Measurements from ENCODE around the gene A4GNT.
A peak's percentile ranks its signal among the peaks of the same experiment; 100 is the strongest.
"Not testable (repeated sequence)": the region's sequence is repeated elsewhere in the genome, so short reads cannot be mapped to it uniquely, and the experiment has no call there.

Gene A4GNT

DNA sequence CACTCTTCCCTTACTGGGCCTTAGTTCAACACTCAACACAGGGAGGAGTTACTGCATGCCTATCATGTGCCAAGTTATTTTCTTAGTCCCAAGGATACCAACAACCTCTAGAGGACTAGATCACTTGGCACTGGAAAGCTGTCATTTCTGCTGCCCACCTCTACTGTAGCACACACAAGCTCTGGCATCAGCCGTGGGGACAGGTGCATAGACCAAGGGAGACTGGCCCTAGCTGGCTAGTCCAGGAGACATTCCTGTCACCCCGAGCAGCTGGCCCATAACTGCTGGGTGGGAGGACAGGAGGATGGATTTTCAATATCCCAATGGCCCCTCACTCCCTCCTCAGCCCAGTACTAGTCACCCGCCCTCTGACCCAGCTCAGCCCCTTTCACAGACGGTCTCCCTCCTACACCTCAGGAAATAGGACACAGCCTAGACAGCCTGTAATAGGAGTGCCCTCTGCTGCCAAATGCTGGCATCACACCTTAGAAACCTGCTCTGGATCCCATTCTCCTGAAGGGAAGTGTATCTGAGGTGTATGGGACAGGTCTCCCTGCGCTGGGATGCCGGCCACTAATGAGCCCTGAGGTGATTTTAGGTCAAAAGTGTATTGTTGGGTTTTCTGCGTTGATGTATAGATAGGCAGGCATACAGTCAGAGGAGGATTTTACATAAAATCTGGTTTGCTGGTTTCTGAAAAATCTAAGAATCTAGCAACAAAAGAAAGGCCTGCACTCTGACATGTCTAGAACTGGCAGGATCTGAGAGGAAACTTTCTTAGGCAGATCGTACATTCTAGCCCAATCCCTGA lies 13.4 kb downstream of the A4GNT start:
- peak in 1 of 2 experiments; percentile 32 for DNase-seq (ENCODE audit: low read depth in 2 of 2)

DNA sequence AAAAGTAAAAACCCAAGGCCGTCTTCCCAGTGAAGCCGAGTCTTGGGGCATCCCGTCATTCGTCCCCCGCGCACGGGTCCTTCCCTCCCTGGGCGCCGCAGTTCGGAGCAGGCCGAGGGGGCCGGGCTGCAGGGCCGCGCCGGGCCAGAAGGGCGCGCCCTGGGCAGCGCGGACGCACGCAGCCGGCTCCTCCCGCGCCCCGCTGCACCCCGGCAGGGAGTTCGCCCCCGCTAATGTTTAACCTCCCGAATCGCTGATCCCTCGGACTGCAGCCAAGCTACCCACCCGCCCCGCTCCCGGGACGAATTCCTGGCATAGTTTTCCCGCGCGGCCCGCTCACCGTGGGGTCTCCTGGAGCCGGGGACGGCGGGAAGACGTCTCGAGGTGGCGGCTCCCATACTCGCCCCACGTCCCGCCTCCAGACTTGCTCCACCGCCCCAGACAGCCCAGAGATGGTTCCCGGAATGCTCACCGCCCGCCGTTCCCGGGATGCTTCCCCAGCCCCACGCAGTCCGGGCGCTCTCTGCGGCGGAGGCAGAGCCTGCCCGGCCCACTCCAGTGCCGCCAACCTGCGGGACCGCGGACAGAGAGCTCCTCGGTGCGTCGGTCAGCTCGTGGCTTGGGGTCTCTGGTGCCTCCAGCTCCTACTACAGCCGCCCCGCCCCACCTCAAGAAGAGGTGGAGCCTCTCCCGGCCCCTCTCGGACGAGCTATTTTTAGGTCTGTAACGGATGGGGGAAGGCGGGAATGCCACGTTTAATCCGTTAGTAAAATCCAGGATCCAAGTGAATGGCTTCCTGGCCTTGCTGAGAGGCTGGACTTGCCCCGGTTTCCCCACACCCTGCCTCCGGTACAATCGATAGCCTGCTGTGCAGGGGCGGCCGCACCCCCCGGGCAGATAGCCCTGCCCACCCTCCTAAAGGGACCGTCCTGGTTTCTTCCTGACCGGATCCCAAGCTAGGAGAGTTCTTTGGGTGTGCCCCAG lies 16.9 kb downstream of the A4GNT start, which contains the start of gene DZIP1L:
Gene DZIP1L (minus strand): TSS at position 621 of the 984 bp plus-strand sequence. CDS start 11,637 bp downstream, outside the sequence.
- DNase-seq (ENCODE audit: low read depth in 2 of 2) = peak; percentile 54 to 56

DNA sequence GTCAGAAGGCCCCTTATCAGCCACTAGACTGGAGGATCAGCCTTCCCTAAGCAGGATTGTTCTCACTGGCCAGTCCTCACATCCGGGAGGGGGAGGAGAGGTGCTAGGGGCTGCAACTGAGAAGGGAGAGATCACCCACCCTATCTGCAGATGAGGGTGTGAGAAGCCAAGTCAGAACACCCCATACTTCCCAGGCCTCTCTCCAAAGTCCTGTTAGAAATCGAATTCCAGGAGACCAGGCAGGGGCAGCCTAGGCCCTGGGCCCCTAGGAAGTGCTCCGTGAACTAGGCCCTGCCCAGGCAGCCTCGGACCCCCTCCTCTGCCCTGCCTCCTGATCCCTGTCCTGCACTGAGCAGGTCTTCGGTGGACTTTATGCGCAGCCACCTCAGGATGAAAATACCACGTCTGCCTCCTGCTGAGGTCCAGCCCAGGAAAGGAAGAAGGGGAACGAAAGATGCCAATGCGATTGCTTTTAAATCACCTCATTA lies 17.7 kb downstream of the A4GNT start:
- no peak for DNase-seq (ENCODE audit: low read depth in 2 of 2)

DNA sequence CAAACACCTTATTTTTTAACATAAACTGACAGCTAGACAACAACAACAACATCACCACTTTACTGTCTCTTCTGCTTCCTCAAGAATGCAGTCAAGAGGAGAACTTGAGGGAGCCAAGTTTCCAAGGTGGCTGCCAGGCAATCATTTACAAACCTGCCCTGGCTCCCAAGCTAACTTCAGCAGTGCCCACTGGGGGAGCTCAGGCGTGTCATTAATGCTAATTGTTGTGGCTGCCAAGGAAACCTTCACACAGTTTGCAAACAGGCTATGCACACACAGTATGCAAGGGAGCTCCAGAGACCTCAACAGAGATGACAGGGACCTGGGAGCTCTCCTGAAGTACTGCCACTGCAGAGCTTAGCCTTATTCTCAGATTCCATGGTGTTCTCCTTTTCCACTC lies 18.9 kb downstream of the A4GNT start:
- no peak for DNase-seq (ENCODE audit: low read depth in 2 of 2)

DNA sequence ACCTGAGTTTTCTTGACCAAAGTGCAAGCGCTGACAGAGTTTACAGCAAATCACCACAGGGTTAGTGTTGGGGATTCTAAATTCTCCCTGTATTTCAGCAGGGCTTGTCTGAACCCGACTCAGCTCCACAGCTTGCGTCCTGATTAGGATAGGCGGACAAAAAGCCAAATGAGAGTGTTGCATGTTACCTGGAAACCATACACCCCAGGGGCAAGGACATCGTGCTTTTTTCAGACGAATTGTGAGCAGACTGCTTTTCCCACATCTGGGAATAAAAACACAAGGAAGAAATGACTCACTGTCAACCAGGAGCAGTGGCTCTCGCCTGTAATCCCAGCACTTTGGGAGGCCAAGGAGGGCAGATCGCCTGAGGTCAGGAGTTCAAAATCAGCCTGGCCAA lies 19.8 kb downstream of the A4GNT start:
- DNase-seq (ENCODE audit: low read depth in 2 of 2) = no peak

DNA sequence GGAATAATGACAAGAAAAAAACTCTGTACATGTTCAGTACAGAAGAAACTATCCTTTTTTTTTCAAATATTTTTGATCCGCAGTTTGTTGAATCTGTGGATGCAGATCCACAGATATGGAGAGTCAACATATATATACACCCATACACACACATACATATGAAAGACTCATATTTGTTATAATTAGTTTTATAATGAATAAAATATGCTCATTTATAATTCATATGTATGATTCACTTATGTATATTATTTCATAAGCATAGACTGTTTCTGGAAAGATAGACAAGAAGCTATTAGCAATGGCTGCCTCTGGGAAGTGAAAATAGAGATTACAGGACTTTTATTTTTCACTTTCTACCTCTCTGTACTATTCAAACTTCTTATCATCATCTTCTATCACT lies 26.6 kb downstream of the A4GNT start:
- no peak for DNase-seq (ENCODE audit: low read depth in 2 of 2)

DNA sequence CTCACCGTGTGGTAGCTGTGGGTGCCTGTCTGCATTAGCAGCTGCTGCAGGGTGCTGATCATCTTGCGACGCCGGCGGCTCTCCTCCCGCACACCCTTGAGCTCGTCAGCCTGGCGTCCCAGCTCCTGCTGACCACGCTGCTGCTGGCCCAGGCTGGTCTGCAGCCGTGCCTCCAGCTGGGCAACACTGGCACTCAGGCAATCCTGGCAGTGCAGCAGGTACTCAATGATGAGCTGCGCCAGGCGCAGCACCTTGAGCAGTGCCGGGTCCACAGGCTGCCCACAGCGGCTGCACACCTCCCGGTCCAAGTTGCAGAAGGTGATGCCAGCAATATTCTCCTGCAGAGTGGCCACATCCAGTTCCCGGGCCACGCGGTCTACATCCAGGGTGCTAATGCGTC lies 28.7 kb downstream of the A4GNT start:
- no peak for DNase-seq (ENCODE audit: low read depth in 2 of 2)

DNA sequence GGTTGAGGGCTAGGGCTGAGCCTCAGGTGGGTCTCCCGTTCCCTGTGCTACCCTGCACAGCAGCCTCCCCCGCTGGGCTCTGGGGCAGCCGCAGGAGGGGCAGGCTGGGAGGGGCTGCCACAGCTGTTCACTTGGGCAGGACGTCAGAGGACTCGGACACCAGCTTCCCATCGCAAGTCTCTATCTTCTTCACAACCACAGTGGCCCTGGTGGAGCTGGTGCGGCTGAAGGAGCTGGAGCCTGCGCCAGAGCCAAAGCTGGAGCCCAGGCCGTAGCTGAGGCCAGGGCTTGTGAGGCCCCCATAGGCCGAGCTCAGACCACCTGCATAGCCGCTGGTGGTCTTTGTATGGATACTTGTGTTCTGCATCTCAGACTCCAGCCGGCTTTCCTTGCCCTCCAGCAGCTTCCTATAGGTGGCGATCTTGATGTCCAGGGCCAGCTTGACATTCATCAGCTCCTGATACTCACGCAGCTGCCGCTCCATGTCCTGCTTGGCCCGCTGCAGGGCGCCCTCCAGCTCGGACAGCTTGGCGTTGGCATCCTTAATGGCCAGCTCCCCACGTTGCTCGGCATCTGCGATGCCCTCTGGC lies 30.7 kb downstream of the A4GNT start:
- DNase-seq (ENCODE audit: low read depth in 2 of 2) = not testable (repeated sequence)

DNA sequence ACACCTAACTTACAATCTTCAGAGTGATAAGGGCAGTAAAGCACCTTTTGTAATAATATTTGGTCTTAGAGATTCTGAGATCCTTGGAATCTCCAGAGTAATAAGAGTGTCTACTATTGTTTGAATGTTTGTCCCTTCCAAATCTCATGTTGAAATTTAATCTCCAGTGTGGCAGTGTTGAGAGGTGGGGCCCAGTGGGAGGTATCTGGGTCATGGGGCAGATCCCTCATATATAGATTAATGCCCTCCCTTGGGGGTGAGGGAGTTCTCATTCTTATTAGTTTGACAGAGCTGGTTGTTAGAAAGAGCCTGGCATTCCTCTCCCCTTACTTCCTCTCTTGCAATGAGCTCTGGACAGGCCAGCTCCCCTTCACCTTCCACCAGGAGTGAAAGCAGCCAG lies 32.8 kb downstream of the A4GNT start:
- no peak for DNase-seq (ENCODE audit: low read depth in 2 of 2)

DNA sequence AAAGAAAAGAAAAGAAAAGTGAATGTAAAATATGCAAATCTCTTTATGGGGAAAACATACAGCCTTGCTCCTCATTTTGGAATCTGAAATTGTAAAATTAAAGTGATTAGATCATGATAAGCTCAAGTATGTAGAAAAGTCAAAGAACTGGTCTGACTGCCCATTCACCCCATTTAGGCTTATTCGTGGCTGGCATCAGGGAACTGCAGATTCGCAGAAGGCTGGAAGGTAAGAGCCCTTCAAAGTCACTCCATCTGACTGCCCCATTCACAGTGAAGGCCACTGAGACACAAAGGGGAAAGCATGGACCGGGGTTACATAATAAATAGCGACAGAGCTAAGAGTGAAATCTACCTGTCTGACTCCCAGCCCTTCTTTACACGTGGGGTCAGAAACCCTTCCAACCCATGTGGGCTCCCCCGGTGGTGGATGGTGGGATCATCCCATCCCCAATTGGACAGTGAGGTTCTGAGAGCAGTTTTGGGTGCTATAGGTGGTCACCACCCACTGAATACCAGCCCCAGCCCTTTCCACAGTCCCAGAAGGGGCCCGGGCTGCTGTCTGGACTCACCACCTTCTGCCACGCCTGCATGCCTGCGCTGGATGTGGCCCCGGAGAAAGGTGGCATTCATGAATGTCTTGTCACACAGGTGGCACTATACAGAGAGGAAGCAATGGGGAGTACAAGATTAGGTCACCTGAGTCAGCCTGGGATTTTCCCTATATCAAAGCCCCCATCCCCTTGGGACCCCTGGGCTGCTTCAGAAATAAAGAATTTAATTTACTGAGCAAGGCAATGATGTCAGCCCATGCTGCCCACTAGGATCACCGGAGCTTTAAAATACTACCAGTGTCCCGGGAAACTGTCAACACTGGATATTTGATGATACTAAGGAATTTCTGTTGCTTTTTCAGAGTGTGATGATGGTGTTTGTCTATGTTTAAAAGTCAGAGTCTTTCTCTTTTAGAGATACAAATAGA lies 34.7 kb downstream of the A4GNT start:
- no peak for DNase-seq (ENCODE audit: low read depth in 2 of 2)

DNA sequence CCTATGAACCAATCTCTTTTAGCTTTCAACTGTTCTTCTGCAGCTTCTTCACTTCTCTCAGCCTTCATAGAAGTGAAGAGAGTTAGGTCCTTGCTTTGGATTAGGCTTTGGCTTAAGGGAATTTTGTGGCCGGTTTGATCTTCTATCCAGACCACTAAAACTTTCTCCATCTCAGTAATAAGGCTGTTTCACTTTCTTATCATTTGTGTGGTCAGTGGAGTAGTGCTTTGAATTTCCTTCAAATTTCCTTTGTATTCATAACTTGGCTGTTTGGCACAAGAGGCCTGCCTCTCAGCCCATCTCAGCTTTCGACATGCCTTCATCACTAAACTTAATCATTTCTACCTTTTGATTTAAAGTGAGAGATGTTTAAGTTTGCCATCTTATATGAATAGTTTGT lies 38.5 kb downstream of the A4GNT start:
- no peak for DNase-seq (ENCODE audit: low read depth in 2 of 2)

DNA sequence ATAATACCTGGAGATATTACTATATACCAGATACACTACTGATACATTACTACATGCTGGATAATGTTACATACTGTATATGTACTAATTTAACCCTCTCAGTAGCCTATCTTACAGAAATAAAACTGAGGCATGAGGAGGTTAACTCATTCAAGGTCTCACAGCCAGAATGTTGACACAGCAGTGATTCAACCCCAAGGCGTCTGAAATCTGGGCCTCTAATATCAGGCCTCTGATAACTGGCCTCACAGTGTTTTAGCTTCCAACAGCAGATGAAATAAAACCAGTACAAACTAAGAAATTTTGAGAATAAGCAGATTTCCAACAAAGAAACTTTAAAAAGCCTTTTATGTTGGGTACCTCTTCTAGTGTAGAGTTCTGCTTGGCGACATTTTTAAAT lies 40.2 kb downstream of the A4GNT start:
- no peak for DNase-seq (ENCODE audit: low read depth in 2 of 2)

DNA sequence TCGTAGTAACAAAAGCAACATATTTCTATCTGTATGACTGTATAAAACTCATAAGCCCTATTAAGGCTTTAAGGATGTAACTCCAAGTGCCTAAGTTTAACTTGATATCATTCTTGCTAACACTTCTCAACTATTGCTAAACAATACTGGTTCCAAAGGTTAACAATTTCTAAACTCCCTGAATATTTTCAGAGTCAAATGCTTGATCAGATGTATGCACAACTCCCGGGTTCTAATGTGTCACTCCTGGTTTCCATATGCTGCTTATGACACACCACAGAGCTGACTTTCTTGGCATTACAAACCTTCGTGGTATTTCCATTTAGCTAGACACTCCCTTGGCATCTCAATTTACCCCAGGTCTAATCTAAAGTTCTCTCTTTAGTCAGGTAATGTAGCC lies 43.1 kb downstream of the A4GNT start:
- DNase-seq (ENCODE audit: low read depth in 2 of 2) = peak in 1 of 2 experiments; percentile 23

DNA sequence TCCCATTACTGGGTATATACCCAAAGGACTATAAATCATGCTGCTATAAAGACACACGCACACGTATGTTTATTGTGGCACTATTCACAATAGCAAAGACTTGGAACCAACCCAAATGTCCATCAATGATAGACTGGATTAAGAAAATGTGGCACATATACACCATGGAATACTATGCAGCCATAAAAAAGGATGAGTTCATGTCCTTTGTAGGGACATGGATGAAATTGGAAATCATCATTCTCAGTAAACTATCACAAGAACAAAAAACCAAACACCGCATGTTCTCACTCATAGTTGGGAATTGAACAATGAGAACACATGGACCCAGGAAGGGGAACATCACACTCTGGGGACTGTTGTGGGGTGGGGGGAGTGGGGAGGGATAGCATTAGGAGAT lies 46.4 kb downstream of the A4GNT start:
- not testable (repeated sequence) for DNase-seq (ENCODE audit: low read depth in 2 of 2)

DNA sequence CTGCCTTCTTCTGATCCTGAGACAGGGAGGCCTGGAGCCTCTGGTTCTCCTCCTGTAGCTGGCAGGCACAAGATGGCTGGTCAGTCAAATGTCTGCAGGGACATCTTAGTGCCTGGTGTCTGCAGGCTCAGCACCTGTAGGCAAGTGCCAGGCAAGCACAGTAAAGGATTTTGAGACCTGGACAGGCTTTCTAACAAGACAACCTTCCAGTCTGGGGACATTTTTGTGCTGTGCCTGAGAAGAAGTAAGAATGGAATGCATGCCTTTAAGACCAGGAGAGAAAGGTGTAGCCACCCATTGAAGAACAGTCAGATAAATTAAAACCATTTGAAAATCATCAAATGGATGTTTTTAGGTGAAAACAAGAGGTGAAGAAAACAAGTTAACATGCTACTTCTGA lies 48.0 kb downstream of the A4GNT start:
- DNase-seq (ENCODE audit: low read depth in 2 of 2) = no peak

DNA sequence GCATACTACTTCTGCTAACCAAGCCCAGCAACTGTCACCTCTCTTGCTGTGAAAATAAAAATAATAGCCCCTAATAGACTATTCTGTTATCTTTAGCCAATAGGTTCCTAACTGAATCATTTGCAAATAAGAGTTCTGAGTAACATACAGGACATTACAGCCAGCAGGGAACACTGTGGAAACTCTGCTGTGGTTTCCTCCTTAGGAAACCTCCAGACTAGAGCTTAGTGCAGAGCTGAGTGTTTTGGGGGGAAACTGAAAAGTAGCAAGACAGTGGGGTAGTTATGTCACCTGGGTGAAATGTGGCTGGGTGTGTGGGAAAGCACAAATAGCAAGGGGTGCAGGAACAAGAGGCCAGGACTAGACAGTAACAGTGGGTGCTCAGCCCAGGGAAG lies 49.2 kb downstream of the A4GNT start:
- no peak for DNase-seq (ENCODE audit: low read depth in 2 of 2)

DNA sequence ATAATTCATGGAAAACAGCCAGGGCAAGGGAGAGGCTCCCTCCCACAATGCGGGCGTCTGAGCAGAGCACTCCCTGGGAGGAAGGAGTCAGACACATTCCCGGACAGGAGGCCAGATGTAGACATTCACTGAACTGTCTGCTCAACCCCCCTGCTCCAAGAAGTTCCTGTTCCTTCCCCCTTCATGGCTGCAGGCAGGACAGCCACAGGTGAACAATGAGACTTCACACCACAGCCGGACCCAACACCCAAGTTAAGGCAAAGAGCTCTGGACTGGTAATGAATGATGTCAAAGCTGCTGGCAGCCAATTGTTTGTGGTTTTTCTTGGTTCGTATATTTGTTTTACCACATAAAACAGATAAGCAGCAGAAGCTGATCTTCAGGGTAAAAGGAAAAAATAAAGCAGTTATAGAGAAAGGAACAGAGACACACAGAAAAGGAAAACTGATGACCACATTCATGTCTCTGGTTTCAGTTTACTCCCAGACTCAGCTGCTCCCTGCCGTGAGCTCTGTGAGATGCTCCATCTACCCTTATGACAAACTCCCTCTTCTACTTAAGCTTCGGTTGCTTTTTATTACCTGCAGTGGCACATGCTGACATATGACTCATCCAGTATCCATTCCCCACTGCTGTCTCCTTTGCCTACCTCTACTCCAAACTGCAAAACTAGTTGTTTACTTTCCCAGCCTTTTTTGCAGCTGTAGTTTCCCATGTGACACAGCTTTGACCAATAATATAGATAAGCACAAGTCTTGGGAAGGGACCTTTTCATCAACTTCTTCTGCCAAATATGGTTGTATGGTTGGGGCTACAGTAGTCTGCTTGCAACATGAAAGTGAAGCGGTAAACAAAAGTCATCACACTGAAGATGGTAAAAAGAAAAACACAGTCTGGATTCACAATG lies 49.9 kb downstream of the A4GNT start:
- DNase-seq (ENCODE audit: low read depth in 2 of 2) = peak; percentile 49 to 50

DNA sequence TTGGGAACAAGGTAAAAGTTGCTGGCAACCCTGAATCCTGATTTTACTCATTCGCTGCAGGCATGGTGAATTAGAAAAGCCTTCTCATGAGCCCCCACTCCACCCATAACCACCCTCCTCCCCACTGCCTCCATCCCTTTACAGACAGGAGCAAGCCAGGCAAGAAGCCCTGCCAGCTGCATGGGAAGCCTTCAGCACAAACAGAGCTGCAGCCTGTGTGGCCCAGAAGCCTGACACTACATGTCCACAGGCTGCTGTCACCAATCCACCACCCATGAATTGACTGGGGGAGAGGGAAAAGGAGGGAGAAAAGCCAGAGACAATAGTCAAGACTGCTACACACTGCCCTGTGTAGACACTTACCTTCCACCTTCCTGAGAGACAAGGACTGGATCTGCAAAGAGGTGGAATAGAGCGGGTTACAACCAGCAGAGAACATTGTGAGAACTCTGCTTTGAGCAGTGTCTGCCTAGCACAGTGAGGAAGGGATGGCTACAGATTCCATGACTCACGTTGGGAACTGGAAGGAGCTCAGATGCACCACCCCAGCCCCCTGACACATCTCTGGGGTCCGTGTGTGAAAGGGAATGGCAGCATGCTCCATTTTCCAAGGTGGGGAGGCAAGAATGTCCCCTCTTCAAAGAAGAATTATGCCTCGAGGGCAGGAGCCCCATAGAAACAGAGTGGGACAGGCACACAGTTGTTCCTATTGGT lies 50.7 kb downstream of the A4GNT start:
- peak in 1 of 2 experiments; percentile 29 for DNase-seq (ENCODE audit: low read depth in 2 of 2)

DNA sequence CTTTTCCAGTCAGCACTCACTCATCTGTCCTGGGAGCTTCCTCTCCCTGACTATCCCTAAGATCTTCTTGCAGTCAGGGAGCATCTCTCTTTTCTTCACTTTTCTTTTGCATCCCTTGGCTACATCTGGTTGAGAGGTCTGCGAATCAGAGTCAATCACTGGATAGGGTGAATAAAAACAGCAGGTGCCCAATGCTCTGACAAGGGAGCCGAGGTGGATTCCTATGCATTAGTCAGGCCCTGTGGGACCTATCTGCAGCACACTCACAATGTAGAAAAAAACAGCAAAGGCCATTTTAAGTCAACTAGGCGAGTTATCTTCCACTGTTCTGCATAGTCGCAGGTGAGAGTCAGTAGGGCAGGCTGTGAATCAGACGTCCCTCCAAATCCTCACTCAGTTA lies 52.3 kb downstream of the A4GNT start:
- no peak for DNase-seq (ENCODE audit: low read depth in 2 of 2)

Data from fibroblast of skin of left biceps (primary cell).